Glutamatergic neuron (in vitro differentiated cells): ENCODE results near the gene ANTKMT. TPM values are rescaled to one million over a fixed set of nuclear protein-coding genes. Genes with fewer than 3 reads are reported as not detected.

ENCODE experiments used
- DNase-seq: peaks from one replicate; pipeline ENCODE4 v3.0.0; 2022
- H3K27ac Mint-ChIP-seq: one replicate; pipeline ENCODE4 v1.8.0; 2020; ENCODE audit warnings: mild to moderate bottlenecking, mixed read lengths, inconsistent platforms; ENCODE audit not compliant: unreplicated experiment
- H3K27me3 Mint-ChIP-seq: one replicate; pipeline ENCODE4 v1.8.0; 2020; ENCODE audit warnings: mild to moderate bottlenecking, moderate library complexity, mixed read lengths, inconsistent platforms; ENCODE audit not compliant: unreplicated experiment
- H3K36me3 Mint-ChIP-seq: one replicate; pipeline ENCODE4 v1.8.0; 2020; ENCODE audit warnings: mild to moderate bottlenecking, mixed read lengths, inconsistent platforms; ENCODE audit not compliant: unreplicated experiment
- H3K4me1 Mint-ChIP-seq: one replicate; pipeline ENCODE4 v1.8.0; 2020; ENCODE audit warnings: mild to moderate bottlenecking, low read depth, mixed read lengths, inconsistent platforms; ENCODE audit not compliant: unreplicated experiment
- H3K4me3 Mint-ChIP-seq: one replicate; pipeline ENCODE4 v1.8.0; 2020; ENCODE audit warnings: mild to moderate bottlenecking, mixed read lengths, inconsistent platforms; ENCODE audit not compliant: unreplicated experiment
- H3K9me3 Mint-ChIP-seq: one replicate; pipeline ENCODE4 v1.8.0; 2020; ENCODE audit warnings: mild to moderate bottlenecking, moderate library complexity, mixed read lengths, inconsistent platforms; ENCODE audit not compliant: unreplicated experiment
- total RNA-seq: library from RNA; stranded (reverse); fragmentation: NEBNext Ultra II Directional; extraction: Animal tissue kit (Norgen Biotek cat#: 25700); gene quantifications from one replicate; pipeline ENCODE4 v1.2.1, GENCODE V29; 2021; ENCODE audit not compliant: unreplicated experiment
- TF ChIP-seq, protein P1 (sequence below): fragments of 200-600 bp; sonication (generic); IDR thresholded peaks from one replicate; pipeline ENCODE4 v1.5.0; 2021; ENCODE audit not compliant: partially characterized antibody, unreplicated experiment

Gene ANTKMT
- total RNA-seq, 1 donor from 2014 or later = 61.1 TPM

- H3K27ac Mint-ChIP-seq = no peak overlapping the region
- H3K9me3 Mint-ChIP-seq = no peaks in the 10 kb centered on the region
- H3K4me3 Mint-ChIP-seq = no peak overlapping the region
- TF ChIP-seq, protein P1, sequence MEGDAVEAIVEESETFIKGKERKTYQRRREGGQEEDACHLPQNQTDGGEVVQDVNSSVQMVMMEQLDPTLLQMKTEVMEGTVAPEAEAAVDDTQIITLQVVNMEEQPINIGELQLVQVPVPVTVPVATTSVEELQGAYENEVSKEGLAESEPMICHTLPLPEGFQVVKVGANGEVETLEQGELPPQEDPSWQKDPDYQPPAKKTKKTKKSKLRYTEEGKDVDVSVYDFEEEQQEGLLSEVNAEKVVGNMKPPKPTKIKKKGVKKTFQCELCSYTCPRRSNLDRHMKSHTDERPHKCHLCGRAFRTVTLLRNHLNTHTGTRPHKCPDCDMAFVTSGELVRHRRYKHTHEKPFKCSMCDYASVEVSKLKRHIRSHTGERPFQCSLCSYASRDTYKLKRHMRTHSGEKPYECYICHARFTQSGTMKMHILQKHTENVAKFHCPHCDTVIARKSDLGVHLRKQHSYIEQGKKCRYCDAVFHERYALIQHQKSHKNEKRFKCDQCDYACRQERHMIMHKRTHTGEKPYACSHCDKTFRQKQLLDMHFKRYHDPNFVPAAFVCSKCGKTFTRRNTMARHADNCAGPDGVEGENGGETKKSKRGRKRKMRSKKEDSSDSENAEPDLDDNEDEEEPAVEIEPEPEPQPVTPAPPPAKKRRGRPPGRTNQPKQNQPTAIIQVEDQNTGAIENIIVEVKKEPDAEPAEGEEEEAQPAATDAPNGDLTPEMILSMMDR = no peak
- H3K27me3 Mint-ChIP-seq = peaks cover 2% of the 10 kb centered on the region
- no peaks in the 10 kb centered on the region for H3K36me3 Mint-ChIP-seq
- no peaks in the 10 kb centered on the region for H3K4me1 Mint-ChIP-seq
- no peak for DNase-seq
Measured at GRCh38 chr16:765488-765865, 44.5 kb downstream of the ANTKMT start.

DNA sequence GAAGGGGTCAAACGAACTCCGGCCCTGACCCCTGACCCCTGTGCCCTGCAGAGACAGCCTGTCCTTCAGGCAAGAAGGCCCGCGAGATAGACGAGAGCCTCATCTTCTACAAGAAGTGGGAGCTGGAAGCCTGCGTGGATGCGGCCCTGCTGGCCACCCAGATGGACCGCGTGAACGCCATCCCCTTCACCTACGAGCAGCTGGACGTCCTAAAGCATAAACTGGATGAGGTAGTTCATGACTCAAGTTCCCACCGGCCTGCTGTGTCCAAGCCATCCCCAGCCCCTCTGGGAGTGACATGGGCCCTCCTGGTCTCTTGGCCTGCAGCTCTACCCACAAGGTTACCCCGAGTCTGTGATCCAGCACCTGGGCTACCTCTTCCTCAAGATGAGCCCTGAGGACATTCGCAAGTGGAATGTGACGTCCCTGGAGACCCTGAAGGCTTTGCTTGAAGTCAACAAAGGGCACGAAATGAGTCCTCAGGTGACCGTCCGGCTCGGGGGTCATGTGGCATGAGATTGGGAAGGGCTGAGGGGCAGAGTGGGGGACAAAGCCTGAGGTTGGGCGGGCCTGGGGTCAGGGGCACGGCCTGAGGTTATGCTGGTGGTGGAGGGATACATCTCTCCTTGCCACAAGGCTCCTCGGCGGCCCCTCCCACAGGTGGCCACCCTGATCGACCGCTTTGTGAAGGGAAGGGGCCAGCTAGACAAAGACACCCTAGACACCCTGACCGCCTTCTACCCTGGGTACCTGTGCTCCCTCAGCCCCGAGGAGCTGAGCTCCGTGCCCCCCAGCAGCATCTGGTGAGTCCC is 45.3 kb downstream of the ANTKMT start:
- DNase-seq = no peak
- TF ChIP-seq, protein P1 = no peak

DNA sequence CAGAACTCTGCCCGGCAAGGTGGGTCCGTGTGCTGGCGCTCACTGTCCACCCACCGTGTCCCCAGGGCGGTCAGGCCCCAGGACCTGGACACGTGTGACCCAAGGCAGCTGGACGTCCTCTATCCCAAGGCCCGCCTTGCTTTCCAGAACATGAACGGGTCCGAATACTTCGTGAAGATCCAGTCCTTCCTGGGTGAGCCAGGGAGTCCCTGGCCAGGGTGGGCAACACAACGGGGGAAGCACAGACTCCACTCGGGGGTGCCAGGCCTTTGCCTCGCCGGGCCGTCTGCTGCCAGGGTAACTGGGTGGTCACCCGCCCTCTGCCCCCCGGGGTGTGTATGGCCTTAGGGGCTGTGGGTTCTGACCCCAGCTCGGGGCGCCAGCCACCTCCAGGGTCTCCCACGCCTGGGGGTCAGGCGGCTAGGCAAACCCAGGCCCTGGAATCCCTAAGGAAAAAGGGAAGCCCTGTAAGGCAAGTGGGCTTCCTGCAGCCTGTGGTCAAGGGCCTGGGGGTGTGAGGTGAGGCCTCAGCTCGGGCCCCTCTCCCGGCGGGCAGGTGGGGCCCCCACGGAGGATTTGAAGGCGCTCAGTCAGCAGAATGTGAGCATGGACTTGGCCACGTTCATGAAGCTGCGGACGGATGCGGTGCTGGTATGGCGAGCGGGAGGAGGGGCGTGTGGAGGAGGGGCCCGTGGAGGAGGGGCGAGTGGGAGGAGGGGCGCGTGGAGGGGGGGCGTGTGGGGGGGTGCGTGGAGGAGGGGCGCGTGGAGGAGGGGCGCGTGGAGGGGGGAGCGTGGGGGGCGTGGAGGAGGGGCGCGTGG is 46.1 kb downstream of the ANTKMT start:
- H3K4me1 Mint-ChIP-seq = no peaks in the 10 kb centered on the region
- DNase-seq = peak; percentile 63
- H3K9me3 Mint-ChIP-seq = peaks cover 2% of the 10 kb centered on the region
- no peaks in the 10 kb centered on the region for H3K36me3 Mint-ChIP-seq
- no peak overlapping the region for H3K27ac Mint-ChIP-seq
- H3K4me3 Mint-ChIP-seq = no peak overlapping the region
- peaks cover 6% of the 10 kb centered on the region for H3K27me3 Mint-ChIP-seq
- TF ChIP-seq, protein P1 = no peak

More for the DNA sequence above, 45.3 kb downstream of the ANTKMT start:
- Mint-ChIP-seq H3K27ac (no peak overlapping the region), H3K27me3 (peaks cover 2% of the 10 kb centered on the region), H3K4me3 (no peak overlapping the region), H3K36me3 (no peaks in the 10 kb centered on the region), H3K4me1 (no peaks in the 10 kb centered on the region), H3K9me3 (no peaks in the 10 kb centered on the region)

DNA sequence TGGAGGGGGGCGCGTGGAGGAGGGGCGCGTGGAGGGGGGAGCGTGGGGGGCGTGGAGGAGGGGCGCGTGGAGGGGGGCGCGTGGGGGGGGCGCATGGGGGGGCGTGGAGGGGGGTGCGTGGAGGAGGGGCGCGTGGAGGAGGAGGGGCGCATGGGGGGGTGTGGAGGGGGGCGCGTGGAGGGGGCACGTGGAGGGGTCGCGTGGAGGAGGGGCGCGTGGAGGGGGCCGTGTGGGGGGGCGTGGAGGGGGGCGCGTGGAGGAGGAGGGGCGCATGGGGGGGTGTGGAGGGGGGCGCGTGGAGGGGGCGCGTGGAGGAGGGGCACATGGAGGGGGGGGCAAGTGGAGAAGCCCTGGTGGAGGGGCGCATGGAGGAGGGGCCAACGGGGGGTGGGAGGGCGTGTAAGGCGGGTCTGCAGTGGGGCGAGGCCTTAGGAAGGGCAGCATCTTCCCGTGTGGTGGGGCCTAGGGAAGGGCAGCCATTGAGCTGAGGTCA is 46.8 kb downstream of the ANTKMT start:
- Mint-ChIP-seq H3K36me3 (no peaks in the 10 kb centered on the region), H3K27me3 (peaks cover 6% of the 10 kb centered on the region), H3K4me3 (no peak overlapping the region), H3K9me3 (peaks cover 2% of the 10 kb centered on the region), H3K4me1 (no peaks in the 10 kb centered on the region), H3K27ac (no peak overlapping the region)
- TF ChIP-seq, protein P1 = no peak
- DNase-seq = peak; percentile 62
